ENCODE measurements around the gene ATP13A5.

ATP13A5 gene

GRCh38 chr3:193330555-193331204 lies 47.9 kb downstream of the ATP13A5 start:
- TF ChIP-seq POU2F2 (IDR thresholded peaks at IDR 0.05; ENCODE audit: low read depth, low read length) (no peak), SPI1 (IDR thresholded peaks at IDR 0.05; ENCODE audit: low read depth, low read length) (no peak), TAF1 (IDR thresholded peaks at IDR 0.05; ENCODE audit: low read depth, low read length) (no peak), POLR2A (IDR thresholded peaks at IDR 0.05; ENCODE audit: low read depth, low read length) (no peak), PAX5 (IDR thresholded peaks at IDR 0.05; ENCODE audit: insufficient read depth, low read length, severe bottlenecking) (no peak), POLR2AphosphoS5 (IDR thresholded peaks at IDR 0.05; ENCODE audit: low read depth, low read length) (no peak)

DNA sequence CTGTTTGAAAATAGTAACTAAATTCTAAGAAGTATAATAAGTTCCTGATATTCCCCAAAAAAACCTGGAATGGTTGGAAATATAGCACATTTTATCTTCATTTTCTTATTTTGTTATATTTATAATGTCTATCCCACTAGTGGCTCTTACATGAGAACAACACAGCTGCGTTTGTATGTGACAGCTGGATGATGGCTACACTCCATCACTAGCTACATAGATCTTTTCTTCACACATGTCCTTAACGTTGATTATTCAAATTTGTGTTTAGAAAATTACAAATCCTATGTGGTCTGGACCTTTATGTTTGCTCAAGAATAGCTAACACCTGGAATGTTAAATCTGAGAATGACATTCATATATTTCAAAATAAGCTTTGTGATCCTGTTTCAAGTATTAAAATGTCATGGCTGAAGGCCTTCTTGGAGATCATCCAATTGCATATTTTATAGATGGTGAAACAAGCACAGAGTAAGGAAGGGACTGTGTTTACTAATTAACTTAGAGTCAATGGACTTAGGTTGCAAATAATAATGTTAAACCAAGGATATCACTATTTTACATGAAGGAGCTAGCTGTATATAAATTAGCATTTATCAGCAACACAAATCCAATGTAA lies 60.8 kb downstream of the ATP13A5 start:
- FAIRE-seq (no peak), DNase-seq (ENCODE audit: insufficient read length, low spot score) (no peak)
- TF ChIP-seq PAX5 (IDR thresholded peaks at IDR 0.05; ENCODE audit: insufficient read depth, low read length, severe bottlenecking), result no peak
- TF ChIP-seq POU2F2 (IDR thresholded peaks at IDR 0.05; ENCODE audit: low read depth, low read length), result no peak
- no peak for TF ChIP-seq POLR2AphosphoS5 (IDR thresholded peaks at IDR 0.05; ENCODE audit: low read depth, low read length)
- TF ChIP-seq POLR2A (IDR thresholded peaks at IDR 0.05; ENCODE audit: low read depth, low read length), result no peak
- TF ChIP-seq SPI1 (IDR thresholded peaks at IDR 0.05; ENCODE audit: low read depth, low read length), result no peak

More at GRCh38 chr3:193330555-193331204, 47.9 kb downstream of the ATP13A5 start:
- DNase-seq (ENCODE audit: insufficient read length, low spot score) (no peak), FAIRE-seq (no peak)

GRCh38 chr3:193314161-193314560 lies 64.4 kb downstream of the ATP13A5 start:
- TF ChIP-seq POLR2AphosphoS5 (IDR thresholded peaks at IDR 0.05; ENCODE audit: low read depth, low read length) (no peak), SPI1 (IDR thresholded peaks at IDR 0.05; ENCODE audit: low read depth, low read length) (no peak), TAF1 (IDR thresholded peaks at IDR 0.05; ENCODE audit: low read depth, low read length) (no peak), POLR2A (IDR thresholded peaks at IDR 0.05; ENCODE audit: low read depth, low read length) (no peak), POU2F2 (IDR thresholded peaks at IDR 0.05; ENCODE audit: low read depth, low read length) (no peak), PAX5 (IDR thresholded peaks at IDR 0.05; ENCODE audit: insufficient read depth, low read length, severe bottlenecking) (no peak)
- DNase-seq (ENCODE audit: insufficient read length, low spot score) (no peak), FAIRE-seq (no peak)

DNA sequence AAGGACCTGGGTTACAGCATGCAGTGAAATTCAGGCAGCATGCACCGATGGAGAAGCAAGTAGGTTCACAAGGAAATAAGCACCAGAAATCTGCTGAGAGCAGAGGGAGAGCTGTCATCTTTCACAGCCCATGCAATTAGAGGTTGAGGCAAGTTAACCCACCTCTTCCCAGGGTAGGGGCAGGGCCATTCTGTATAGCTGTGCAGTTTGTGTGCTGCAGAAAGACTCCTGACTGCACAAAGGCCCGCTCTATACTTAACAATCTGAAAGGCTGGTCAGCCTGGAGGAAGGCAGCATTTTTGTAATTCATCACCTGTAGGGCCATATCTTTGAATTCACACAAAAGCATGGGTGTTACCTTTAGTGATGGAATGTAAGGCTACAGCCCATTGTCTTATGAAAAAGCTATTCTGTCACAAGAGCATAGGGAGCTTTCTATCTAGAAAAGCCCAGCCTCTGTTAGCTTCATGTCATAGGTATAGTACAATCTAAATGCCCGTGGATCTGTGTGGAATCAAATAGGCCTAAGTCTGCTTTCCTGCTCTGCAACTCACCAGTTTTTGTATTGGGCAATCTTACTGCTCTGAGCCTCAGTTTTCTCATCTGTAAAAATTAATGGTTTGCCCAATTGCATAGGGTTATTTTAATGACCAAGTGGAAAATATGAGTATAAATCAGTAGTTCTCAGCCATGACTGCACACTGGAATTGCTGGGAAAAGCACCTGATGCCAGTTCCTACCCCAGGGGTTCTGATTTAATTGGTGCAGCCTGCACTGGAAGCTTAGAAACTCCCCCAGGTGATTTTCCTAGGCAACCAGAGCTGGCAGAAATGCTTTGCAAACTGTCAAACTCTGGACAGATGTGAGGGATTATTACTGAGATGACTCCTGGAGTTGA lies 65.2 kb downstream of the ATP13A5 start:
- TF ChIP-seq POLR2A (IDR thresholded peaks at IDR 0.05; ENCODE audit: low read depth, low read length), result no peak
- no peak for TF ChIP-seq POU2F2 (IDR thresholded peaks at IDR 0.05; ENCODE audit: low read depth, low read length)
- TF ChIP-seq SPI1 (IDR thresholded peaks at IDR 0.05; ENCODE audit: low read depth, low read length), result no peak
- no peak for TF ChIP-seq PAX5 (IDR thresholded peaks at IDR 0.05; ENCODE audit: insufficient read depth, low read length, severe bottlenecking)
- no peak for TF ChIP-seq POLR2AphosphoS5 (IDR thresholded peaks at IDR 0.05; ENCODE audit: low read depth, low read length)
- no peak for TF ChIP-seq TAF1 (IDR thresholded peaks at IDR 0.05; ENCODE audit: low read depth, low read length)
- DNase-seq (ENCODE audit: insufficient read length, low spot score) (no peak), FAIRE-seq (no peak)

DNA sequence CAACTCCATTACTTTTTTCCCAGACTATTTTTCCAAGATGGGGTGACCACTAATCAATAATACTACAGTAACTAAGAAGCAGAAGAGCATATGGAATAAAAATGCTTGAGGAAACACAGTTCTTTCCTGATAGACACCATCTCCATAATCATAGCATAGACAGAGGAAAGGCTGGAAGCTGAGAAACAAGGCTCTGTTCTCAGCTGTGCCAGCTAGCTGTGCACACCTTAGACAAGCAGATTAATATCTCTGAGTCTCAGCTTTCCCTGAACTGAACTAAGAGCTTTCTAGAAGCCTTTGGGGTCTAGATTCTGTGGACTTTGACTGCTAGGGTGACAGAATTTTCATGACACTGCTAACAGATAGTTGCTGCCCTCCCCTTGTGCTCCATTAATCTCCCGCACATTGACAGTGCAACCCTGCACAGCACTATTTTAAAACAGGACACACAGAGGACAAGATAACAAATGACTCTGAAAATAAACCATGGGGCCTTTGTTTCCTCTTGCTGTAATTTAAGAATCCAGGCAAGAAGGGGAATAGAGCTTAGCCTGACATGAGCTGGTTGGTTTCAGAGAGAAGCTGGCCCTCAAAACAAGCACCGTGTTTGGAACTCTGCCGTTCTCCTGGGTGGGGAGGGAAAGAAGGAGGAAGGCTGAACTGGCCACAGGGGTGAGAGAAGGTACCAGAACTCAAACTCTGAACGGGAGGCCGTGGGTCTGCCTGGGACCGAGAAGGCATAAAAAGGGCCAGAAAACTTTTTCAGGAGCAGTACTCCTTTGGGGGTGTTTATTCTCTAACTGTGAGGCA lies 67.4 kb downstream of the ATP13A5 start:
- TF ChIP-seq PAX5 (IDR thresholded peaks at IDR 0.05; ENCODE audit: insufficient read depth, low read length, severe bottlenecking), result no peak
- no peak for TF ChIP-seq TAF1 (IDR thresholded peaks at IDR 0.05; ENCODE audit: low read depth, low read length)
- FAIRE-seq, result no peak
- no peak for DNase-seq (ENCODE audit: insufficient read length, low spot score)

GRCh38 chr3:193305356-193305755 lies 73.2 kb downstream of the ATP13A5 start:
- no peak for FAIRE-seq
- no peak for TF ChIP-seq TAF1 (IDR thresholded peaks at IDR 0.05; ENCODE audit: low read depth, low read length)
- TF ChIP-seq POLR2AphosphoS5 (IDR thresholded peaks at IDR 0.05; ENCODE audit: low read depth, low read length), result no peak
- TF ChIP-seq POU2F2 (IDR thresholded peaks at IDR 0.05; ENCODE audit: low read depth, low read length), result no peak
- TF ChIP-seq SPI1 (IDR thresholded peaks at IDR 0.05; ENCODE audit: low read depth, low read length), result no peak
- TF ChIP-seq POLR2A (IDR thresholded peaks at IDR 0.05; ENCODE audit: low read depth, low read length), result no peak
- no peak for TF ChIP-seq PAX5 (IDR thresholded peaks at IDR 0.05; ENCODE audit: insufficient read depth, low read length, severe bottlenecking)
- no peak for DNase-seq (ENCODE audit: insufficient read length, low spot score)

DNA sequence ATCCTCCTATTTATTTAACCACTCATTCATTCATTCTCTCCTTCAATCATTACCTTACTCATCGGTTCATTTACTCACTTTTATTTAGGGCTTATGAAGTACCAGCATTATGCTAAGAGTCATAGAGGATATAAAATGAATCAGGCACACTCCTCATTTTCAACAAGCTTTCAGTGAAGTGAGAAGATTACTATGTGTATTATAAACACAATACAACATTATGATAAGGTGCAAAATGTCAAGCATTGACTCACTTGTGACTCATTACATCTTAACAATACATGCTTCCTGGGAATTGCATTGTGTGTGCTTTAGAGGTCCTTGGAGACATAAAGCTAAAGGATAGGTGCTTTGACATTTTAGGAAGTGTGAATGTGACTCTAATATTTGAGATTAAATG lies 77.1 kb downstream of the ATP13A5 start:
- no peak for TF ChIP-seq PAX5 (IDR thresholded peaks at IDR 0.05; ENCODE audit: insufficient read depth, low read length, severe bottlenecking)
- TF ChIP-seq POLR2A (IDR thresholded peaks at IDR 0.05; ENCODE audit: low read depth, low read length), result no peak
- no peak for FAIRE-seq
- no peak for DNase-seq (ENCODE audit: insufficient read length, low spot score)

- no peak for DNase-seq (ENCODE audit: insufficient read length, low spot score)
- TF ChIP-seq POLR2A (IDR thresholded peaks at IDR 0.05; ENCODE audit: low read depth, low read length), result no peak
- no peak for TF ChIP-seq SPI1 (IDR thresholded peaks at IDR 0.05; ENCODE audit: low read depth, low read length)
- no peak for TF ChIP-seq POU2F2 (IDR thresholded peaks at IDR 0.05; ENCODE audit: low read depth, low read length)
- no peak for TF ChIP-seq POLR2AphosphoS5 (IDR thresholded peaks at IDR 0.05; ENCODE audit: low read depth, low read length)
- no peak for TF ChIP-seq PAX5 (IDR thresholded peaks at IDR 0.05; ENCODE audit: insufficient read depth, low read length, severe bottlenecking)
- TF ChIP-seq TAF1 (IDR thresholded peaks at IDR 0.05; ENCODE audit: low read depth, low read length), result no peak
- FAIRE-seq, result no peak
Observed at GRCh38 chr3:193297421-193297820, 81.1 kb downstream of the ATP13A5 start.

- TF ChIP-seq TAF1 (IDR thresholded peaks at IDR 0.05; ENCODE audit: low read depth, low read length), result no peak
- TF ChIP-seq PAX5 (IDR thresholded peaks at IDR 0.05; ENCODE audit: insufficient read depth, low read length, severe bottlenecking), result no peak
- no peak for TF ChIP-seq POLR2AphosphoS5 (IDR thresholded peaks at IDR 0.05; ENCODE audit: low read depth, low read length)
- no peak for TF ChIP-seq POU2F2 (IDR thresholded peaks at IDR 0.05; ENCODE audit: low read depth, low read length)
- no peak for TF ChIP-seq POLR2A (IDR thresholded peaks at IDR 0.05; ENCODE audit: low read depth, low read length)
- TF ChIP-seq SPI1 (IDR thresholded peaks at IDR 0.05; ENCODE audit: low read depth, low read length), result no peak
- FAIRE-seq, result no peak
Observed at GRCh38 chr3:193295985-193296384, 82.6 kb downstream of the ATP13A5 start.

More at GRCh38 chr3:193295985-193296384, 82.6 kb downstream of the ATP13A5 start:
- no peak for DNase-seq (ENCODE audit: insufficient read length, low spot score)

All from GM12891 (cell line).